DMS 273 treated with DMSO at 0.1 percent for 48 hours (cell line): Measurements from ENCODE around the gene CCDC17.

Source experiments
- DNase-seq: peaks from one replicate; lab custom pipeline; 2025; lab: John Stamatoyannopoulos, UW

Gene CCDC17

DNA sequence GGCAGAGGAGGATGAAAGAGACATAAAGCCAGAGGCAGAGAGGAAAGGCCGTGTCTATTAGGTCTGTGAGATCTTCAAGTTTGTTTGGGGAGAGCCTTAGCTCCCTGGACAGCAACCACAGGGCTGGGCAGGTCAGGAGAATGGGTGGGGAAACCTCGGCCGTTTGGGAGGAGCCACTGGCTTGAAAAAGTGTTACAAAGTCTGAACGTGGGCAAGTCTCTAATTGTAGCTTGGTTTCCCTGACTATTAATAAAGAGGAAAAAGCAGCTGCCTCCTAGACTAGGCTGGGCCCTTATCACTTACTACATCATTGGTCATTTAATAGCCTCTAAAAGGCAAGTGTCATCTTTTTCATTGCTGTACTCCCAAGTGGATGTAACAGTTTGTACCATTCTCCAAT is at the start of gene CCDC17:
Gene CCDC17, minus strand, starts transcription at position 83 of the 400 bp plus-strand sequence. CDS start 145 bp downstream, outside the sequence.
- DNase-seq, result no peak

DNA sequence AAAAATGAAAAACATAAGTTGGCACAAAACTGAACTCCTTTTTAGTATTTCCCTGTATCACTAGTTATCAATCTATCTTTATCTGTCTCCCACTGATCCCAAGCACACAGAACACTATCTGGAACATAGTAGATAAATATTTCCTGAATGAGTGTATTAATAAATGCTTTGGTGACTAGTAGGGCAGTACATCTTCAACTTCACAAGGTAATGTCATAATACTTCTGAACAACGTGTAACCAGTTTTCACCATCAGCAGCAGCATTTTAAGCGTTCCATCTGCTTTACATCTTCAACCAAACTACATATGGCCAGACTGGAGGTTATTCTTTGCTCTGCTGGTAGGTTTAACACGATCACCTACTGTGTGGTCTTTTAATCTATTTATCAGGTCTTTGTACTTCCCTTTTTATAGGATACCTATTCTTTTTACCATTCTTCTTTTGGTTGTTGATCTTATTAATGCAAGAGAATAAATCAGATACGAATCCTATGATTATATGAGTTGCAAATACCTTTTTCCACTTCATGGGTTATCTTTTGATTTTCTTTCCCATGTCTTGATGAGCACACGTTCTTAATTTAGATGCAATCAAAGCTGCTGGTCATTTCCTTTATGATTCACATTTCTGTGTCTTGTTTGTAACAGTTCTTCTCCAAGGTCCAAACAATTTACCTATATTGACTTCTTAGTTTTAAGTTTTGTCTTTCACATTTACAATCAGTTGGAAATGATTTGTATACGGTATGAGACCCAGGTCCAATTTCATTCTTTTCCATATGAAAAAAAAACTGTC is 46.2 kb upstream of the CCDC17 start:
- DNase-seq, result no peak

DNA sequence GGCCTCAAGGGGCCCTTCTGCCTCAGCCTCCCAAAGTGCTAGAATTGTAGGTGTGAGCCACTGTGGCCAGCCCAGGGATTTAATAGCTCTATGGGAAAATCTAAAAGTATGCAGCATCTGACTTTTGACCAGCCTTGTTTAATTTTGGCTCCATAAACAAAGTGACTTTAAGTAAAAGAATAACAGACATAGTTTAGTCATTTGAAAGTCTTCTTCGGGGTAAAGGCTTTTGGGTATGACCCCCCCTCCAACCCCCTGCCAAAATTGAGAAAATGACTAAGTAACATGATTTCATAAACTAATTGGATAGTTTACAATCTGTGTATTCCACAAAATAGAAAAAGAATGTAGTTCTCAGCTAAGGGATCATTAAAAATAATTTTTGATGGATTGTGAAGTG is 45.5 kb upstream of the CCDC17 start:
- DNase-seq, result no peak

DNA sequence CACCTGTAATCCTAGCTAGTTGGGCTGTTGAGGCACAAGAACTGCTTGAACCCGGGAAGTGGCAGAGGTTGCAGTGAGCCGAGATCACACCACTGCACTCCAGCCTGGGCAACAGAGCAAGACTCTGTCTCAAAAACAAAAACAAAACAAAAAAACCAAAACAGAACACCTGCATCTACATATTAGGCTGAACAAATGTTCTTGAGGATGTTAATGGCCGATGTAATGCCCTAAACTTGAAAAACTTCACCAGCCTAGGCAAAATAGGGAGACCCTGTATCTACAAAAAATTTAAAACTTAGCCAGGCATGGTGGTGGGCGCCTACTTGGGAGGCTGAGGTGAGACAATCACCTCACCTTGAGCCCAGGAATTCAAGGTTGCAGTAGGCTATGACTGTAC is 44.7 kb upstream of the CCDC17 start:
- no peak for DNase-seq

DNA sequence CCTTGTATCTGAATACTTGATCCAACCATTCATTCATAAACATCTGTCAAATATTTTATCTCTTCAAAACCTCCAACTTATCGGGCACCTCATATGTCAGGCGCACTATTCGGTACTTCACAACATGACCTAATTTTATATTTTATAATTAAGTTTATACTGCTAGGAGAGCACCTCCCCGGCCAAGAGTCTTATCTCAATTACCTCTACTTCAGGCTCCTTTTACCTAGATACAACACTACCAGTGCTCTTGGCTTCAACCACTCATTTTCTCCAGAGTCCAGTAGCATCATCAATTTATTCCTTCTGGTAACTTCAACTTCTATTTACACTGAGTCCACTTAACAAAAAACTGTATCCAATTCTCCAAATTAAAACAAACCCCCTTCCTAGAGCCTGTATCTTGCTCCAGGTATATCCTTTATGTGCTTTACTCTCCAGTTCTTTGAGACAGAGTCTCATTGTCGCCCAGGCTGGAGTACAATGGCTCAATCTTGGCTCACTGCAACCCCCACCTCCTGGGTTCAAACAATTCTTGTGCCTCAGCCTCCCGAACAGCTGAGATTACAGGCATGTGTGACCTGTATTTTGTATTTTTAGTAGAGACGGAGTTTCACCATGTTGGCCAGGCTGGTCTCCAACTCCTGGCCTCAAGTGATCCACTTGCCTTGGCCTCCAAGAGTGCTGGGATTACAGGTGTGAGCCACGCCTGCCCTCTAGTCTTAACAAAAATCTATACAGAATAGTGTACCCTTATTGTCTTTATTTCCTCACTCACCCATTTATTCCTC is 43.7 kb upstream of the CCDC17 start:
- DNase-seq, result no peak

DNA sequence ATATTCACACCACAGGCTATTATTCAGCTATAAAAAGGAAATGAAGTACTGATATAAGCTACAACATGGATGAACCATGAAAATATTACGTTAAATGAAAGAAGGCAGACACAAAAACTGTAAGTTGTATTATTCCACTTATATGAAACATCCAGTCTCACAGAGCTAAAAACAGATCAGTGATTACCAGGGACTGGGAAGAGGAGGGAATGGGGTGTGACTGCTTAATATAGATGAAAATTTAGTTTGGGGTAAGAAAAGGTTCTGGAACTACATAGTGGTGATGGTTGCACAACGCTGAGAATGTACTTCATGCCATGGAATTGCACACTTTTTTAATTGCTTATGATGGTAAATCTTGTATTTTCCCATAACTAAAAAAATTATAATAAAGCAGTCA is 43.0 kb upstream of the CCDC17 start:
- DNase-seq, result no peak

DNA sequence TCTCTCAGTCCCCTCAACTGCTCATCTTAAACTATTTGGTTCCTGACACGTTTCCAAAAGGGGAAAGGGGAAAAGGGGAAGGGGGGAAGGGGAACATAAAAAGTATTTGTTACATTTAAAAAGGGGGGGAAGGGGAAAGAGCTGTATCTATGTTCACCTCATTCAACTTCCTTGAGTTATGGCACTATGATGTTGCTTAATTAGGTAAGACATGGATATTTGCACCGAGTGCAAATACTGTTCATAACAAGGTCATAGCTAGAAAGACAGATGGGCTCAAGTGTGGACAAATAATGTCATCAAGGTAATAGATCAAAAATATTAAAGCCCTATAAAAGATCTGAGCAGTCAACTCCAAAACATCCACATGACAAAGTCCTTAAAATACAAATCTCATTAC is 36.5 kb upstream of the CCDC17 start:
- DNase-seq, result no peak

DNA sequence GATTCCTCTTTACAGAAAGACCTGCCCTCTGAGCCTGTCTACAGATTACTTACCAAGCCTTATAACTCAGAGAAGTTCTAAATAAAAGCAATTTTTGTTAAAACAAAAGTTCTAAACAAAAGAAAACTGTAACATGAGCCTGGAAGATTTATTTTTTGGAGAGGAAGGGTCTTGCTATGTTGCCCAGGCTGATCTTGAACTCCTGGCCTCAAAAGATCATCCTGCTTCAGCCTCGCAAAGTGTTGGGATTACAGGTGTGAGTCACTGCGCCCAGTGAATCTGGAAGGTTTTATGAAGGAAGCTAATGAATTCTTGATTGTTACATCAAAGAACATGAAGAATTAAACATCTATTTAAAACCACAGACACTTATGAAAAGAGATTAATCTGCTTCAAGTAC is 35.4 kb upstream of the CCDC17 start:
- no peak for DNase-seq

DNA sequence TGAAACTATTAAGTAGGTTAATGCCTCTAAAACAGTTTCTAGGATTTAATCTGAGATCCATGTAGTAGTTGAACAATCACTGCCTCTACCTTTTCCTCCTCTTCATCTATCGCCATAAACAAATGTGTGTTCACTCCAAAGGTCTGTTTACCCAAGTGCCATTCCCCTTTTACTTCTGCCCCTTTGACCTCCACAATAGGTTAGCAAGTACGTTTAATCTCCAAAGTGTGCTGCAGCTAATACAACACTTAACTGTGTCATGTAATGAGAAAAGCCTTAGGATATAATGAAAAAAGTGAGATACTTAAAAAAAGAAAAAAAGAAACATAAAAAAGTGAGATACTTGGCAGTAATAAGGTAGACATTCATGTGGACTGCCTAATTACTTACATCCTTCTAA is 34.3 kb upstream of the CCDC17 start:
- no peak for DNase-seq

DNA sequence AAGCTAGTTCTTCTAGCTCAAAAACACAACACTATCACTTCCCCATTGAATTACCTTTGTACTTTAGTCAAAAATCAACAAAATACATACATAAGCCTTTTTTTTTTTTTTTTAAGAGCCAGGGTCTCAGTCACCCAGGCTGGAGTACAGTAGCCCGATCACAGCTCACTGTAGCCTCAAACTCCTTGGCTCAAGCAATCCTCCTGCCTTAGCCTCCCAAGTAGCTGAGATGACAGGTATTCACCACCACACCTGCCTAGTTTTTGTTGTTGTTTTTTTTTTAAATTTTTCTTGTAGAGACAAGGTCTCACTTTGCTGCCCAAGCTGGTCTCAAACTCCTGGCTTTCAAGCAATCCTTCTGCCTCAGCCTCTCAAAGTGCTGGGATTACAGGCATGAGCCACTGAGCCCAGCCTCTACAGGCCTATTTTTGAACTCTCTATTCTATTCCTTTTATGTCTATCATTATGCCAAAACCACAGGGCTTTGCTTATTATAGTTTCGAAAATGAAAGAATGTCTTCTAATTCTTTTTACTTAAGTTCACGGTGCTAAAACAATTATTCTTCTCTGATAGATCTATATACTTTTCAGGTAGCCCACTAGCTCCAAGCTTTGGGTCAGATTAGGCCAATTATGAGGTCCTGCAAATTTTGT is 32.8 kb upstream of the CCDC17 start:
- no peak for DNase-seq

DNA sequence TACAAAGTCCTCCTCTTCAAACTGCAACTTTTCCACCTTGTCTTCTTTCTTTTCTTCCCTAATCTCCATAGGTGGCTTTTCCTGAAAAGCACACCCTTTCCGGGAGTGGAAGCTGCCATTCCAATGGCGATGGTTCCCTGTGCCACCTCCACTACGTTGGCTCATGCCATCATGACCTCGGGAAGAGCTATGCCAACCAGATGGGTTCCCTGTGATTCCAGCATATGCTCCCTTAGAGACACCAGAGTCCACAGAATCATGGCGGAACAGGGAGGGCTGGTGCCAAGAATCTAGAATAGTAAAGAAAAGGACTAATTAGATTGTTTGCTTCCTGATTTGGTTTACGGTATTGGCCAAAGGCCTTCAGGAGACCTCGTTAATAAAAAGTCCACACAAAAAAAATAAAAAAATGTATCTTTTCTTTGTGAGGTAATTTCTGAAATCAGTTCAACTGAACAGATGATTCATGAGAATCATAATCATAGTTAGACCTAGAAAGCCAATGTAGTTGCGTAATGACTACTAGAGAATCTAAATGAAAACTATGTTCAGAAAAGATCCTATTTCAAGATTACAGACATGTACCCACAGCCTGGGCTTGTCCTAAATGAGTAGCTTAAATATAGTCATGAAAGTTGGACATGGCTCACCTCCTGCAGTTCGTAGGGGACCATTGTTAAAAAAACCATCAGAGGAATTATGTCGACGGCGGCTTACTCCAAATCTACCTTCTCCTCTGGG is 30.9 kb upstream of the CCDC17 start:
- DNase-seq, result no peak

DNA sequence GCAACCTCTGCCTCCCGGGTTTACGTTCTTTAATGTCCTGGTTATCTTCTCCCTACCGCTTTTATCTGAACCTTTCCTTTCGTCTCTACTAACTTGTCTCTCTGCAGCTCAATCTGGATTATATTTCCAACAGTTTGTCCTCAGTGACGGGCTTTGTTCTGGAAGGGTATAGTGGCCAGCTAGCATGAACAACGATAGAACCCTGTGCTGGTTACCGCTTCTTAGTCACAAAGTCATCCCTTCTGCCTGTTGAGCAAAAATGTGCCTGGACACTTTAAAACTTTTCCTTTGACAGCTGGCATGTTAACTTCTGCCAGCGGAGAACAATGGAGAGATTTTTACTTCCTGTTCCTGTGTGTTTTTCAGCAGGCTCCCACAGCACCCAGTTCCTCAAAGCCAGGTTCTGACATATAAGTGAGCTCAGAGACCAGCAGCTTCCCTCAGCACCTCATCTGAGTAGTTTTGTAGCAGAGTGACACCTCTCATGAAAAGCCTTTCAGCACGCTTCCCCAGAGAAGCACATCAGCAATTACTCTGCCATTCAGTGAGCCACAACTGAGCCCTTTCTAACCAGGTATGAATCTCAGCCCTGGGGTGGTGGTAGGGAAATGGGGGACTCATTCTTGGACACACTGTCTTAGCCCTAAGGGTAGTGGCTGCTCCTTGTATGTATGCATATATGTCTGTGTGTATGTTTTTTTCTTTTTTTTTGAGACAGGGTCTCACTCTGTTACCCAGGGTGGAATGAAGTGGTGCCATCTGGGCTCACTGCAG is 23.6 kb upstream of the CCDC17 start:
- no peak for DNase-seq

DNA sequence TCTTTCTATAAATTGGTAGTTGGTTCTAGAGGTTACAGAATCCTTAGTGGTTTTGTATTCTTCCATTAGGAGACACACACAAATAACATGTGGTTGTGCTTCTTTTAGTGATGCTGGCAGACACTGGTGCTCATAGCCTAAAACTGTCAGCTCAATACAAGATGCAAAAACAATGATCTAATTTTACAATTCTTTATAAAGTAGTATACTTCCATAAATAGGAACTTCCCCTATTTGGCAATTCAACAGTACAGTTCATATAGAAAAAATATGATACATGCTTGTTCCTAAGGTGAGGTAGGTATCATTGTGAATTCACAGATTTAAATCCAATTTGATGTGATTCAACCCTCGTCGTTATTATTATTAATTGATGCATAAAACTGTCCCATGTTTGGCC is 20.8 kb upstream of the CCDC17 start:
- no peak for DNase-seq

DNA sequence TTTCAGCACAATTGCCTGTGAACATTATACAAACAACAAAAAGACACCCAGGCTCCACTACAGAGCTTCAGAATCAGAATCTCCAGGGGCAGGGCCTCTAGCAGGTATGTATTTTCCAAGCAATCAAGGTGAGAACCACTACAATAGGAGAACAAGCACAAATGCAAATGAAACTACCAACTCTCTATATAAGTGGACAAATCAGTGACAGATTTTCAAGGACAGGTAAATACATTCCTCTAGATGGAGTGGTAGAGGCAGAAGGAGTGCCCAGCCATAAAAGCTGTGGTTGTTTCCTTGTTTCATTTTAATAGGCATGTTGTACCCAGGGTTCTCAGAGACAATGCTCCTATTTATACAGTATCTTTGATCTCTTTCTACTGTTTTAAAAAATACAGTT is 20.1 kb upstream of the CCDC17 start:
- DNase-seq, result no peak

DNA sequence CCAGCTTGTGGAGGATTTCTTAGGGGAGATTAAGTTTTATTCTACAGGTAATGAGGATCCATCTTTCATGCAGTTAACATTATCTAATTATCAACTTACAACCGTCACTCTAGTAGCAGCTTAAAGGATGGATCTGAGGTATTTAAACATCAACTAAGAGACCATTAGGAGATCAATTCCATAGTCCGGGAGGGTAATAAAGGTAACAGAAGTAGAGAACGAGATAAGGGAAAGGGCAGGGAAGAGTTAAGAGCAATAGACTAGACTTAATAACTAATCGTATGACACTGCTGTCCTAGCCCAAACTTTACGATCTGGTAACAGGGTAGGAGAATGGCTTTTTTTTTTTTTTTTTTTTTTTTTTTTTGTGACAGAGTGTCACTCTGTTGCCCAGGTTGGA is 19.5 kb upstream of the CCDC17 start:
- no peak for DNase-seq

DNA sequence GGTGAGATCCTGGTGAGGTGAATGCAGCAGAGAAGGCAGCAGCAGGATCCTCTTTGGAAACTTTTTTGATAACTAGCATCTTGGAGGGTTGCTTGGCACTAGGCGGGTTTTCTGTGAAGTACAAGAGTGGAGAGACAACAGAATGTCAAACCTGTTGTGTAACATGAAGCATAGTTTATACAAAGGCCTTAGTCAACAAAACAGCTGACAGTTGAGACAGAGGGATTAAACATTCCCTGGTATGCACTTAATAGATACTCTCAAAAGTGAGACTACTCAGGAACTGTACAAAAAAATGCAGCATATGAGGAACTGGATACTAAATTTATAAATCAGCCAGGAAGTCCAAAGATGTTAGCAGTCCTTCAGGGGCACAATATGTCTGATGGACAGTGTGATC is 16.4 kb upstream of the CCDC17 start:
- no peak for DNase-seq

DNA sequence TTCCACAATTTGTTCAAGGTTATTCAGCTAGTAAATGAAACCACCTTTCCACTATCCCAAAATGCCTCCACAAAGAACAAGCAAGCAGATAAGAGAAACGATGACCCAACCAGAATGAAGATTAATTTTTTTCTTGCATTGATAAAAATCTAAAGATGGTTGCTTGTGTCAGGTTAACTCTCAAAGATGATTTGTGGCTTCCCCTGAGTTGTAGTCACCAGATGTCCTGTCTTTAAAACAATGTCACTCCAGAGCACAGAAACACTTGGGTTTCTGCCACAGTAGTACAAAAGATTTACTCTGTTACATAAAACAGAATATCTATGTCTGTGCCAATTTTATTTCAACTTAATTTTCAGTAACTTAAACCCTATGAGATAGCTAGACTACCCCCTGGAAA is 11.4 kb upstream of the CCDC17 start:
- no peak for DNase-seq

DNA sequence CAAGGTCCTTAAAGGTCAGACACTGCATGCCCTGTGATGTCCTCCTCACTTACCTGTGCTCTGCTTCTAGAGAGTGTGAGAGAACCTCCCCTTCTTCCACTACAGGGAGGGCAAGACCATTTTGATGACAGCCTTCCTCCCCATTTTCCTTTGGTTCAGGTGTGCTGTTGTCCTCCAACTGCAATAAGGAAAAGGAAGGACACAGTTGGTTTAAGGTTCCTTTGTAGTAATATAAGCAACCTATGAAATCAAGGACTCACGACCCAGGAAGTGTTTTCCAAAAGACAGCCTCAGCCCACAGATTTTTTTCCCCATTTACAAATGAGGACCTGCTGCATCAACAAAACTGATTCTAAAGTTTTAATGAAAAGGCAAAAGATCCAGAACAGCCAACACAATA is 6.6 kb upstream of the CCDC17 start:
- no peak for DNase-seq

DNA sequence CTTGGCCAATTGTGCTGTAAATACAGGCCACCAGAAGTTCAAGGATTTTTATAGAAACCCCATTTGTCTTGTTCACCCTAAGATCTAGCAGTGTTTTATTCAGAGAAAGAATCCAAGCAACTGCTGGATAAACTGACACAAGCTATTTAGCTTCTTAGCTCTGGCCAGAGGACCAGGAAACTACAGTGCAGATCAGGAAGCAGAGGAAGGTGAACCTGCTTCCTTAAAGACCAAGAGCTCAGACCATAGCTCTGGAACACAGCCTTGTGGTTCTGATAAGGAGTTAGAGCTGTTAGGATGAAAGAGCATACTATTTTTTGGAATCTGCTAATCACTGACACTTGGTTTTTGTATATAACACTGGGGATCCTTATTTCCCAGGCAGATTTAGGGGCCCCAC is 5.2 kb upstream of the CCDC17 start:
- no peak for DNase-seq

DNA sequence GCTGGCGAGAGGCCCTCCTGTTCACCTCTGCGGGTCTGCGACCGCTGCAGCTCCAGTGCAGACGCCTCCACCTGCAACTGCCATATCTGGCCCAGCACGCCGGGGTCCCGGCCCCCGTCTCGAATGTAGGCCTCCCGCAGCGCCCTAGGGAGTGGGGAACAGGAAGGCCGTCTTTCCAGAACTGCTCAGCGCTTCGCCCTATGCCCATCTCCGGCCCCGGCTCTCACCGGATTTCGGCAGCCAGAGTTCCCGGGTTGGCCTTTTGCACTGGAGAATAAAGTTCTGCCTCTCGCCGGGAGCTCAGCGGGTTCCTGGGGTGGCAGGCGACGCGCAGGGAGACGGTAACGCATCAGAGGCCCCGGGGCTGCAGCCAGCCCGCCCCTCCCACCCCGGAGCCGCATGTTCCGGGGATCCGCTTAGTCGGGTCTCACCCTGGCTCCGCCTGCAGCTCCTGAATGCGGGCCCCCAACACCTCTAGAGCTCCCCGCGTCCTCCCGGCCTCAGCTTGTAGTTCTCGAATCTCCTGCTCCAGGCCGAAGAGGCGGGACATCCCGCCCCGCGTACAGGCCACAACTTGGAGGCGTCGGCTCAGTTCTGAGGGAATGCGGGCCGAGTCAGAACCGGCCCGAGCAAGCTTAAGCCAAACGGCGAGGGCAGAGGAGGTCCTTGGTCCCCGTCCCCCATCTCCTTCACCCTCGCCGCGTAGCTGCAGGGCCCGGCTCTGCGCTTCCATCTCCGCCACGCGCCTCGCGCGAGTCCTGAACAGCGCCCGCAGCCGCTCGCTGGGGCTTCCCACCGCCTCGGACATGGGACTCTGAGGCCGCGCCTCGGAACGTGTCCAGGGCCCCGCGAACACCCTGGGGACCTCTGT is 1.1 kb downstream of the CCDC17 start:
- no peak for DNase-seq
